Transverse colon (tissue), 4 donors: ENCODE measurements around the gene KIAA1958. TPM values are rescaled to one million over a fixed set of nuclear protein-coding genes. Genes with fewer than 3 reads are reported as not detected.

Experiments
- DNase-seq: peaks from one replicate; pipeline ENCODE4 v3.0.0-alpha.2; 2019
- H3K27ac ChIP-seq, 4 donors: fragments of 200-600 bp; sonication (generic); 2 replicates each; pipeline ENCODE4 v1.5.1; 2016 to 2018; ENCODE audit warnings: inconsistent platforms in 4 of 4
- H3K27me3 ChIP-seq: fragments of 200-600 bp; sonication (generic); 2 replicates; pipeline ENCODE4 v1.5.1; 2017; ENCODE audit warnings: inconsistent platforms
- H3K36me3 ChIP-seq, 4 donors: fragments of 200-600 bp; sonication (generic); 2 replicates each; pipeline ENCODE4 v1.5.1; 2017 to 2019; ENCODE audit warnings: inconsistent platforms in 4 of 4
- H3K4me1 ChIP-seq, 4 donors: fragments of 200-600 bp; sonication (generic); 2 replicates each; pipeline ENCODE4 v1.5.1; 2017 to 2020; ENCODE audit warnings: inconsistent platforms in 4 of 4
- H3K4me3 ChIP-seq, 4 donors: fragments of 200-600 bp; sonication (generic); 1 replicate in 1 of 4; 2 replicates in 3 of 4; pipeline versions ENCODE4 v1.5.1 to v1.6.1; 2017 to 2019; ENCODE audit warnings: inconsistent platforms in 4 of 4
- H3K9me3 ChIP-seq, 2 donors: fragments of 200-600 bp; sonication (generic); 2 replicates each; pipeline ENCODE4 v1.5.1; 2017 to 2019; ENCODE audit warnings: inconsistent platforms in 2 of 2
- CTCF ChIP-seq, 5 experiments: fragments of 200-600 bp in 3 of 5; fragments of 450-650 bp in 2 of 5; sonication (generic) in 3 of 5; IDR thresholded peaks; 1 replicate in 2 of 5; 2 replicates in 3 of 5; pipeline ENCODE4 v1.5.1; 2016 to 2017; ENCODE audit warnings: antibody characterized with exemption in 5 of 5, inconsistent platforms in 3 of 5, mild to moderate bottlenecking in 2 of 5, moderate library complexity in 1 of 5
- EP300 ChIP-seq: sonication (generic); formaldehyde crosslinking; IDR thresholded peaks from one replicate; pipeline ENCODE4 v1.6.1; 2017; ENCODE audit warnings: antibody characterized with exemption, low read depth
- POLR2A ChIP-seq: fragments of 450-650 bp; IDR thresholded peaks from one replicate; pipeline ENCODE4 v1.6.1; 2016; ENCODE audit warnings: antibody characterized with exemption, mild to moderate bottlenecking, moderate library complexity
- POLR2AphosphoS5 ChIP-seq, 3 donors: sonication (generic); formaldehyde crosslinking; IDR thresholded peaks; one replicate each; pipeline ENCODE4 v1.6.1; 2016; ENCODE audit warnings: antibody characterized with exemption in 3 of 3
- WGBS, 2 donors: methylation state at CpG; one replicate each; pipeline ENCODE4 v1.1.5; 2018; ENCODE audit warnings: low coverage in 1 of 2; 5-methylcytosine and 5-hydroxymethylcytosine counted together
- in situ Hi-C, 4 donors: fragments of 200-750 bp; cut with MboI; loops; one replicate each; pipeline versions ENCODE4 v1.15.0 to v1.15.1; 2017; ENCODE audit warnings: low sequenced_read_pairs in 3 of 4, low pct_ligation_motif_present in 1 of 4, low pct_unique_long_range_greater_than_20kb in 1 of 4
- intact Hi-C: fragments of 100-400 bp; cut with DNase I; formaldehyde crosslinking; loops from one replicate; pipeline ENCODE4 v1.15.1; 2023; ENCODE audit warnings: low total_unique reads
- total RNA-seq, 4 donors: library from RNA; depleted of rRNA; stranded (reverse); fragments of >200 nt; gene quantifications; one replicate each; pipeline ENCODE4 v1.1.0, GENCODE V29; 2016

The KIAA1958 gene
- total RNA-seq, 4 donors from 2014 or later: 5.0 to 12.4 (median 9.4) TPM

- intact Hi-C loops (no loop called here), in situ Hi-C loops (loop anchor here in 2 of 4 donors (25.0 kb wide), 2 partner anchors 313 to 613 kb away; partner anchors contain the start of gene HSDL2 (in 1 of the 2))
- peaks cover 0 to 23% (median 3%) of the 10 kb centered on the region in 4 donors for H3K36me3 ChIP-seq
- H3K27ac ChIP-seq: no peak overlapping the region
- no peaks in the 10 kb centered on the region for H3K27me3 ChIP-seq
- H3K4me3 ChIP-seq: no peak overlapping the region
- no peaks in the 10 kb centered on the region for H3K9me3 ChIP-seq
- TF ChIP-seq POLR2AphosphoS5 (IDR thresholded peaks at IDR 0.05): no peak
- no peak for TF ChIP-seq EP300
- no peak for TF ChIP-seq POLR2A
- TF ChIP-seq CTCF (IDR thresholded peaks at IDR 0.05): no peak
- DNase-seq: no peak
- H3K4me1 ChIP-seq: no peaks in the 10 kb centered on the region
Observed at GRCh38 chr9:112700085-112700484, 213.5 kb downstream of the KIAA1958 start.

GRCh38 chr9:112703304-112703703 lies 216.7 kb downstream of the KIAA1958 start:
- TF ChIP-seq EP300 (no peak), CTCF (IDR thresholded peaks at IDR 0.05) (no peak), POLR2AphosphoS5 (IDR thresholded peaks at IDR 0.05) (no peak), POLR2A (no peak)
- intact Hi-C loops: no loop called here
- in situ Hi-C loops: loop anchor here in 2 of 4 donors (25.0 kb wide), 2 partner anchors 316 to 616 kb away; partner anchors contain the start of gene HSDL2 (in 1 of the 2)
- DNase-seq: no peak
- 90 to 91% methylated on average over 2 of the region's 2 CpGs for WGBS, 2 donors
- no peak overlapping the region for H3K27ac ChIP-seq
- peaks cover 0 to 16% (median 0%) of the 10 kb centered on the region in 4 donors for H3K36me3 ChIP-seq
- no peaks in the 10 kb centered on the region for H3K27me3 ChIP-seq
- peaks cover 0 to 4% (median 0%) of the 10 kb centered on the region in 4 donors for H3K4me1 ChIP-seq
- H3K9me3 ChIP-seq: no peaks in the 10 kb centered on the region
- no peak overlapping the region for H3K4me3 ChIP-seq

- no peak for DNase-seq
- Histone ChIP-seq H3K27ac (no peak overlapping the region), H3K4me3 (no peak overlapping the region), H3K9me3 (no peaks in the 10 kb centered on the region), H3K27me3 (no peaks in the 10 kb centered on the region), H3K4me1 (peaks cover 0 to 4% (median 0%) of the 10 kb centered on the region in 4 donors), H3K36me3 (peaks cover 0 to 8% (median 0%) of the 10 kb centered on the region in 4 donors)
- 52 to 53% methylated on average over 6 of the region's 6 CpGs for WGBS, 2 donors
- in situ Hi-C loops (loop anchor here in 2 of 4 donors (25.0 kb wide), 2 partner anchors 319 to 619 kb away; partner anchors contain the start of gene HSDL2 (in 1 of the 2)), intact Hi-C loops (no loop called here)
- no peak for TF ChIP-seq POLR2A
- peak; percentile 22 to 49 (median 30) for TF ChIP-seq CTCF (IDR thresholded peaks at IDR 0.05)
Observed at GRCh38 chr9:112705768-112706427, 219.3 kb downstream of the KIAA1958 start.

GRCh38 chr9:112711050-112711689 lies 224.5 kb downstream of the KIAA1958 start:
- 75 to 76% methylated on average over 5 to 7 of the region's 7 CpGs for WGBS, 2 donors
- Histone ChIP-seq H3K27me3 (no peaks in the 10 kb centered on the region), H3K27ac (no peak overlapping the region), H3K36me3 (no peaks in the 10 kb centered on the region), H3K4me3 (no peak overlapping the region), H3K4me1 (peaks cover 0 to 6% (median 0%) of the 10 kb centered on the region in 4 donors), H3K9me3 (no peaks in the 10 kb centered on the region)
- intact Hi-C loops (loop anchor here (10.0 kb wide), 2 partner anchors 84 to 226 kb away; partner anchors contain the start of gene KIAA1958), in situ Hi-C loops (loop anchor here in 2 of 4 donors (25.0 kb wide), 2 partner anchors 324 to 624 kb away; partner anchors contain the start of gene HSDL2 (in 1 of the 2))
- DNase-seq: no peak
- TF ChIP-seq CTCF (IDR thresholded peaks at IDR 0.05) (peak in 4 of 5 experiments; percentile 15 to 29 (median 29)), EP300 (no peak)
